Frontal cortex (tissue), 4 donors: Measurements from ENCODE around the gene C2orf15. TPM values are rescaled to one million over a fixed set of nuclear protein-coding genes. Genes with fewer than 3 reads are reported as not detected.
"Not testable (repeated sequence)": the region's sequence is repeated elsewhere in the genome, so short reads cannot be mapped to it uniquely, and the experiment has no call there.

Experiments used
- DNase-seq, 2 donors: peaks; one replicate each; pipeline ENCODE4 v3.0.0; 2012; ENCODE audit warnings: low spot score in 2 of 2
- FAIRE-seq: peaks from 2 replicates; lab custom pipeline; 2012; peaks lifted over from hg19 to GRCh38; lab: Jason Lieb, UNC
- total RNA-seq: library from RNA; depleted of rRNA; stranded (reverse); fragments of >200 nt; gene quantifications from one replicate; pipeline ENCODE4 v1.2.3, GENCODE V29; 2014
- donor health status: control.
- donor health status: control.
- donor health status: control.

The C2orf15 gene
- total RNA-seq, 1 donor from 2014 or later, result 4.5 TPM

- no peak for DNase-seq
- FAIRE-seq, result no peak
These were observed 17.1 kb downstream of the C2orf15 start for GRCh38 chr2:99158599-99158998.

- FAIRE-seq, result no peak
- no peak for DNase-seq
These were observed 18.1 kb downstream of the C2orf15 start for GRCh38 chr2:99159594-99159993.

- DNase-seq (no peak), FAIRE-seq (no peak)
These were observed 24.7 kb downstream of the C2orf15 start for GRCh38 chr2:99166218-99166617.

GRCh38 chr2:99169534-99169933 lies 28.0 kb downstream of the C2orf15 start:
- FAIRE-seq (no peak), DNase-seq (no peak)

GRCh38 chr2:99171377-99172140 lies 30.1 kb downstream of the C2orf15 start:
- FAIRE-seq (no peak), DNase-seq (no peak)

- FAIRE-seq (no peak), DNase-seq (peak; percentile 63 to 81)
These were observed 39.5 kb downstream of the C2orf15 start, which contains the start of the genes MITD1 and MRPL30 for GRCh38 chr2:99180755-99181623. MITD1 (minus strand) TSS chr2:99181058; CDS start chr2:99180981, 77 bp downstream. MRPL30 (plus strand) TSS chr2:99181184; CDS start chr2:99186204, 5,020 bp downstream.

GRCh38 chr2:99181624-99182000 lies 40.1 kb downstream of the C2orf15 start:
- FAIRE-seq (no peak), DNase-seq (no peak)

GRCh38 chr2:99183025-99183424 lies 41.5 kb downstream of the C2orf15 start:
- no peak for DNase-seq
- no peak for FAIRE-seq

GRCh38 chr2:99184811-99185210 lies 43.3 kb downstream of the C2orf15 start:
- DNase-seq, result no peak
- FAIRE-seq, result no peak

- no peak for FAIRE-seq
- no peak for DNase-seq
These were observed 45.5 kb downstream of the C2orf15 start for GRCh38 chr2:99187011-99187410.

- no peak for FAIRE-seq
These were observed 46.9 kb downstream of the C2orf15 start for GRCh38 chr2:99188357-99188756.

GRCh38 chr2:99190548-99190947 lies 49.0 kb downstream of the C2orf15 start:
- DNase-seq (no peak), FAIRE-seq (no peak)

More at GRCh38 chr2:99188357-99188756, 46.9 kb downstream of the C2orf15 start:
- DNase-seq, result no peak

- not testable (repeated sequence) for DNase-seq, FAIRE-seq
These were observed 50.9 kb downstream of the C2orf15 start for GRCh38 chr2:99192364-99192763.

GRCh38 chr2:99198103-99198841 lies 56.8 kb downstream of the C2orf15 start:
- DNase-seq, result no peak
- FAIRE-seq, result no peak

- FAIRE-seq, result no peak
These were observed 58.7 kb downstream of the C2orf15 start for GRCh38 chr2:99200076-99200800.

More at GRCh38 chr2:99200076-99200800, 58.7 kb downstream of the C2orf15 start:
- no peak for DNase-seq
